WTC11 (cell line): ENCODE measurements around the gene KIF5A.

Source experiments
- CTCF ChIP-seq: fragments of 200-600 bp; IDR thresholded peaks from 2 replicates; pipeline ENCODE4 v1.8.0; 2022; ENCODE audit warnings: antibody characterized with exemption
- ETV6 ChIP-seq: sonication (generic); formaldehyde crosslinking; IDR thresholded peaks from 2 replicates; pipeline ENCODE4 v1.8.1; 2022; ENCODE audit warnings: mild to moderate bottlenecking, missing genetic modification reagents
- JAZF1 ChIP-seq: fragments of 250-450 bp; sonication (Bioruptor Pico); IDR thresholded peaks from 2 replicates; pipeline ENCODE4 v1.9.0; 2021; ENCODE audit warnings: moderate library complexity, mild to moderate bottlenecking, inconsistent platforms

- TF ChIP-seq CTCF (no peak), ETV6 (CRISPR knock-in tag) (no peak), JAZF1 (CRISPR knock-in tag) (no peak)
These were observed 1.1 kb downstream of the KIF5A start for GRCh38 chr12:57550641-57551549.
